ENCODE results near the gene MAST4.

The MAST4 gene

GRCh38 chr5:66805514-66806430, 209.6 kb downstream of the MAST4 start:
- Histone ChIP-seq H3K27ac (ENCODE audit: poor library complexity, severe bottlenecking) (no peak overlapping the region), H3K4me1 (ENCODE audit: insufficient read depth, poor library complexity, severe bottlenecking) (peaks cover 3% of the 10 kb centered on the region), H3K36me3 (ENCODE audit: low read depth) (no peaks in the 10 kb centered on the region), H3K4me3 (ENCODE audit: severe bottlenecking) (no peak overlapping the region), H3K9me3 (ENCODE audit: severe bottlenecking) (no peaks in the 10 kb centered on the region), H3K27me3 (ENCODE audit: insufficient read depth, poor library complexity, severe bottlenecking) (peaks cover 4% of the 10 kb centered on the region)
- ATAC-seq (ENCODE audit: low read depth) = no peak
- TF ChIP-seq CTCF (IDR thresholded peaks at IDR 0.05; ENCODE audit: poor library complexity, severe bottlenecking) = no peak
- no peak for DNase-seq (ENCODE audit: low spot score)

- Histone ChIP-seq H3K4me3 (ENCODE audit: severe bottlenecking) (no peak overlapping the region), H3K27me3 (ENCODE audit: insufficient read depth, poor library complexity, severe bottlenecking) (peaks cover 4% of the 10 kb centered on the region), H3K9me3 (ENCODE audit: severe bottlenecking) (no peaks in the 10 kb centered on the region), H3K4me1 (ENCODE audit: insufficient read depth, poor library complexity, severe bottlenecking) (peaks cover 3% of the 10 kb centered on the region), H3K36me3 (ENCODE audit: low read depth) (no peaks in the 10 kb centered on the region), H3K27ac (ENCODE audit: poor library complexity, severe bottlenecking) (no peak overlapping the region)
- ATAC-seq (ENCODE audit: low read depth) = peak; percentile 98
- TF ChIP-seq CTCF (IDR thresholded peaks at IDR 0.05; ENCODE audit: poor library complexity, severe bottlenecking) = peak; percentile 97
- DNase-seq (ENCODE audit: low spot score) = no peak
Observed at GRCh38 chr5:66807743-66808142, 211.6 kb downstream of the MAST4 start.

GRCh38 chr5:66808663-66809062, 212.5 kb downstream of the MAST4 start:
- ATAC-seq (ENCODE audit: low read depth) (no peak), DNase-seq (ENCODE audit: low spot score) (no peak)
- no peak overlapping the region for H3K4me3 ChIP-seq (ENCODE audit: severe bottlenecking)
- H3K9me3 ChIP-seq (ENCODE audit: severe bottlenecking) = no peaks in the 10 kb centered on the region
- H3K27me3 ChIP-seq (ENCODE audit: insufficient read depth, poor library complexity, severe bottlenecking) = peaks cover 4% of the 10 kb centered on the region
- peaks cover 3% of the 10 kb centered on the region for H3K4me1 ChIP-seq (ENCODE audit: insufficient read depth, poor library complexity, severe bottlenecking)
- H3K27ac ChIP-seq (ENCODE audit: poor library complexity, severe bottlenecking) = no peak overlapping the region
- H3K36me3 ChIP-seq (ENCODE audit: low read depth) = no peaks in the 10 kb centered on the region
- TF ChIP-seq CTCF (IDR thresholded peaks at IDR 0.05; ENCODE audit: poor library complexity, severe bottlenecking) = no peak

- Histone ChIP-seq H3K27me3 (ENCODE audit: insufficient read depth, poor library complexity, severe bottlenecking) (no peaks in the 10 kb centered on the region), H3K9me3 (ENCODE audit: severe bottlenecking) (no peaks in the 10 kb centered on the region), H3K27ac (ENCODE audit: poor library complexity, severe bottlenecking) (no peak overlapping the region), H3K4me1 (ENCODE audit: insufficient read depth, poor library complexity, severe bottlenecking) (peaks cover 3% of the 10 kb centered on the region), H3K4me3 (ENCODE audit: severe bottlenecking) (no peak overlapping the region), H3K36me3 (ENCODE audit: low read depth) (no peaks in the 10 kb centered on the region)
- ATAC-seq (ENCODE audit: low read depth) = no peak
- no peak for DNase-seq (ENCODE audit: low spot score)
- TF ChIP-seq CTCF (IDR thresholded peaks at IDR 0.05; ENCODE audit: poor library complexity, severe bottlenecking) = no peak
Observed at GRCh38 chr5:66810151-66810550, 214.0 kb downstream of the MAST4 start.

GRCh38 chr5:66810848-66811261, 214.7 kb downstream of the MAST4 start:
- ATAC-seq (ENCODE audit: low read depth) = no peak
- no peaks in the 10 kb centered on the region for H3K36me3 ChIP-seq (ENCODE audit: low read depth)
- H3K27me3 ChIP-seq (ENCODE audit: insufficient read depth, poor library complexity, severe bottlenecking) = no peaks in the 10 kb centered on the region
- DNase-seq (ENCODE audit: low spot score) = no peak
- no peaks in the 10 kb centered on the region for H3K9me3 ChIP-seq (ENCODE audit: severe bottlenecking)
- H3K27ac ChIP-seq (ENCODE audit: poor library complexity, severe bottlenecking) = no peak overlapping the region
- no peak overlapping the region for H3K4me3 ChIP-seq (ENCODE audit: severe bottlenecking)
- TF ChIP-seq CTCF (IDR thresholded peaks at IDR 0.05; ENCODE audit: poor library complexity, severe bottlenecking) = no peak
- H3K4me1 ChIP-seq (ENCODE audit: insufficient read depth, poor library complexity, severe bottlenecking) = peaks cover 3% of the 10 kb centered on the region

Data from RWPE2 (cell line).